Endometrial microvascular endothelial cells (primary cell): ENCODE measurements around the gene RNF152. TPM values are rescaled to one million over a fixed set of nuclear protein-coding genes. Genes with fewer than 3 reads are reported as not detected.

Experiments
- in situ Hi-C: cut with HindIII; loops from 2 replicates; pipeline ENCODE4 v1.10.0; 2017; ENCODE audit warnings: low sequenced_read_pairs, low pct_unique_long_range_greater_than_20kb; ENCODE audit errors: inconsistent ontology term
- total RNA-seq: library from RNA; depleted of rRNA; stranded (reverse); fragments of >200 nt; gene quantifications from one replicate; pipeline ENCODE4 v1.2.3, GENCODE V29; 2015; ENCODE audit errors: inconsistent ontology term

The RNF152 gene, protein sequence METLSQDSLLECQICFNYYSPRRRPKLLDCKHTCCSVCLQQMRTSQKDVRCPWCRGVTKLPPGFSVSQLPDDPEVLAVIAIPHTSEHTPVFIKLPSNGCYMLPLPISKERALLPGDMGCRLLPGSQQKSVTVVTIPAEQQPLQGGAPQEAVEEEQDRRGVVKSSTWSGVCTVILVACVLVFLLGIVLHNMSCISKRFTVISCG
- total RNA-seq = 17.1 TPM

DNA sequence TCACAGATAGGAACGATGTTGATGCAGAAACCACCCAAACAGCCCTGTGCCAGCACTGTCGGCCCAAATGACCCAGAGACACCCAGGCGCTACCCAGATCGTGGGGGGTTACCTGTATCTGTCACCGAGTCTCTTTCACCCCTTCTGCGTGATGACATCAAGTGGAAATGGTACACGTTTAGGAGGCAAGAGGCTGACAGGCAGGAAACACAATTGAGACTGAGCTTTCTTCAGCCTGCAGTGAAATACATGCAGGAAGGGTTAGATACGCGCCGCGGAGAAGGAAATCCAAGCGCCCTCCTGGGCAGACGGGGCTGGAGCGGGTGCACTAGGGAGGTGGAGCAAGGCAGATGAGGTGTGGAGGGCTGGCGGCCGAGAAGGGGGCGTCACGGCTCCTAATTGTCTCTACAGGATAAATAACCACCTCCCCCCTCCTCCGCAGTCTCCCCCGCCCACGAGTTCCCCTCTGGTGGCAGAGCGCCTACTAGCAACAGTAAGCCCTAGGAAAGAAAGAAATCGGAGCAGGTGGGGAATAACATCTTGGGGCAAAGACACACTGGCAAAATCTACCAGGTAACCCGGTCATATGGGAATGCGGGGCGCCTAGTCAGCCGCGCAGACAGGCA lies at the start of gene RNF152:
Gene RNF152, minus strand, starts transcription at position 325 of the 626 bp plus-strand sequence. CDS start 76,544 bp downstream, outside the sequence.
- in situ Hi-C loops = no loop called here

DNA sequence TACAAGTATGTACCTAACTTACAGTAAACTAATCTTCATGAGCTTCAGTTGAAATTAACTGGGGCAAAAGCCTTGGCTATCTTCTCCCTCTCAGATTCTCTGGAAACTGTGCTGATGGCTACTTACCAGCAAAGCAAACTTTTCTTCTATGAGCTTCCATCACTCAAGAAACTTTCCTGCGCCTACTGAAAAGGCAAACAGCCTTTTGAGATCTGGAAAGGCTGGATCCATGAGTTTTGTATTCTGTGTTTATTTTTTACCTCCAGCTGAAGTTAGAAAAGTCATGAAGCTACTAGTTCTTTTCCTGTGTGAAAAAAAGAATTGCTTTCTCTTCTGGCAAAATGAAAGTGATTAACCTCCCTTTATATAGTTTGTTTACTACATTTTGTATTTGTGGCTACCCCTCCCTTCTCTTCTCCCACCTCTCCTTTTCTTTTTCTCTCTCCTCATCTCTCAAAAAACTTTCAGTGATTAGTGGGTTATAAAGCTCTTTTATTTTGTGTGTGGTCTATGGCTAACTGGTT lies 49.2 kb upstream of the RNF152 start:
- in situ Hi-C loops = no loop called here

- in situ Hi-C loops = no loop called here
These were observed 46.4 kb upstream of the RNF152 start for GRCh38 chr18:61939046-61939674.

GRCh38 chr18:61935362-61935761 lies 42.6 kb upstream of the RNF152 start:
- in situ Hi-C loops = no loop called here

DNA sequence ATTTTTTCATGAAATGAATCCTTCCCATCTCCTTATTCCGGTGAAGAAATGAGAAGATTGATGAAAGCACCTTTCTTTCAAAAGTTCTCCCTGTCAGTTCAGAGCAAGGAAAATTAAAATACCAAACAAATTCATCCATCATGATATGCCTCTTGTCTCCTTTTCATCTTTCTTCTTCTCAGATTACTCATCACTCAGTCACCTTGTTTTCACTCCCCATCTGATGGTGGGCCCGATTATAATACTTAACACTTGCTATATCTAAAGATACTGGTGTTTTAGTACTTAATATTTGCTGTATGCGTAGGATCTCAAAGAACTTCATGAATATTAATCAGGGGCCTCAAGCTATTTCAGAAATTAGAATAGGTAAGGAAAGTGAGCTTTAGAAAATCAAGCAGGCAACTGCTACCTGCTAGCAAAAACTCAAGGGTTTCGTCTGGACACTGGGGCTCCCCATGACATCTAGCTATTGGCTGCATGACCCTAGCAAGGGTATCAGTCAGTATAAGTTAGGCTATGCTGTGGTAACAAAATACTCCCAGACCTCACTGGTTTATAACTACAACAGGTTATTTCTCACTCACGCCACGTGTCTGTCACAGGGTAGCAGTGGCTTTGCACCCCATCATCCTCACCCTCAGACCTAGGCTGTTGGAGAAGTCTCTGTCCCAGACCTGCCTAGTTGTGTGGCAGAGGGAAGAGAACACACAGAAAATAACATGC lies 39.0 kb upstream of the RNF152 start:
- in situ Hi-C loops = no loop called here

DNA sequence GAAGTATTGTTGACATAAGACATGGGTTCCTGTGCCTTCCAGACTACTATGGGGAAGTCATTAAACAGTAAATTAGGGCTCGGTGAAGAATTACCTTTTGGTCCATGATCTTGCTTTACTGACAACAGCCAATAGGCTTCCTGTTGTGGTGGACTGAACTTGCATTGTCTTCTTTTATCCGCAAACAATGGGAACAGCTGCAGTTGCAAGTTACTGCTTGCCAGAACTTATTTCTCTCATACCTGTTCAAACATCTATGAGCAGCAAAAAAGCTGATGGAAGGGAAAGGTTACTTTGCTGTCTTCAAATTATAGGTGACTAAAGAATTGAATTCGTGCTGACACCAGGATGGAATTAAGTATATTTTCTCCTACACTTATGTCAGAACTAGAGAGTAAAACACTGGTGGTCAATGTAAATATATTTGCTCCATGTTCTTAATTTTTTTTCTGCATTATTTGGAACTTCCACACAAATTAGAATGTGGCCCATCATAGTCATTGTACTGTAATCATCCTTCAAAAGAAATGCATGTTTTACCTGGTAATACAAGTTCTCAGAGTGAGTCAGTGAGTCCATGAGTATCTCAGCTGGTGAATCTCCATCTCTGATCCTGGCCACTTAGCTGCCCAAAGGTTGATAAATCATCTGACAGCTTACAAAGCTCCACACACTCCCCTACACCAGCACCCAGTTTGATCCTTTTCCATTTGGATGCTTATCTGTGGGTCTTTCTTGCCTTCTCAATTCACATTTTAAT lies 37.3 kb upstream of the RNF152 start:
- in situ Hi-C loops = no loop called here

DNA sequence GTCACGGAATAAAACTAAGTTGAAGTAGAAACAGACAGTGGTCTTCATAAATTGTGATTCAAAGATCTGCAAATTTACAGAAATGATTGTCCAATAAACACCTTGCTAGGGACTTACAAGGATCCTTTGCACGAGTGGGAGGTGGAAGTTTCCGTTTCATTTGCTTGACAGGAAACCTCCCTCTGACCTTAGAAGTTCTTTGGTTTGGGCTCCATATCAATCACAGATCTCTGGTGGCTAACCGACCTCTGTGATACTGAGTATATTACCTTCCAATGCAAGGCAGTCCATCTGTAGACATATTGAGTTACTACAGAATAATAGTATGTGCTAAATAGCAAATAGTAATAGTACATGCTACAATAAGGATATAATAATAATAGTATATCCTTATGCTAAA lies 33.7 kb upstream of the RNF152 start:
- in situ Hi-C loops = no loop called here

DNA sequence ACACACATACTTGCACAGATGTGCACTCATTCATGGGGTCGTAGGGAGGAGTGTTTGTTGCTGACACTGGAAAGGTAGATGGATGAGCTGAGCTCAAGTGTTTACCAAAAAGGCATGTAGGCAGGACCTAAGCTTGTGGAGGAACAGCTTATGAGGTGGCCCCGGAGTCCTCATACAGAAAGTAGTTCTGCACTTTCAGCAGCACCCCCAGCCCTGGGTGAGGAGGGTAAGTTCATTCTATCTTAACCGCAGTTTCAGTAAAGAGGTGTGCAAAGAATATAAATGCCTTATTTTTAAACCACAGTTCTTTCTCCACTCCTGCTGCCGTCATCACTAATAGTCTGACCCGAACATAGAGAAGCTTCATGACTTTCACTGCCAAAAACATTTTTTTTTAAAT lies 31.7 kb upstream of the RNF152 start:
- in situ Hi-C loops = no loop called here

DNA sequence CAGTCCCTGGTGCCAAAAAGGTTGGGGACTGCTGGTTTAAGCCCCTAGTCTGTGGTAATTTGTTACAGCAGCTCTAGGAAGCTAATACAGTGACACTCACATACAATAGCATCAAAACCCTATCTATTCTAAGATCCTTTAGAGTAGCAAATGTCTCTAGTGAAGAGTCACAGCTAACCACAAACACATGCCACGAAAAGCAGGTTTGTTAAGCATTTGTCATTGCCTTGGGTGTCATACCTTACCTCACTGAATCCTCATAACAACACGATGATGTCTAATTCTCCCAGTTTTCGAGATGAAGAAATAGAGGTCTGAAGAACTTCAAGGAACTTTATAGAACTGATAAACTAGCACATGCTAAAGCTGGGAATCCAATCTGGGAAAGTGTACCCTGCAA lies 29.6 kb upstream of the RNF152 start:
- in situ Hi-C loops = no loop called here

DNA sequence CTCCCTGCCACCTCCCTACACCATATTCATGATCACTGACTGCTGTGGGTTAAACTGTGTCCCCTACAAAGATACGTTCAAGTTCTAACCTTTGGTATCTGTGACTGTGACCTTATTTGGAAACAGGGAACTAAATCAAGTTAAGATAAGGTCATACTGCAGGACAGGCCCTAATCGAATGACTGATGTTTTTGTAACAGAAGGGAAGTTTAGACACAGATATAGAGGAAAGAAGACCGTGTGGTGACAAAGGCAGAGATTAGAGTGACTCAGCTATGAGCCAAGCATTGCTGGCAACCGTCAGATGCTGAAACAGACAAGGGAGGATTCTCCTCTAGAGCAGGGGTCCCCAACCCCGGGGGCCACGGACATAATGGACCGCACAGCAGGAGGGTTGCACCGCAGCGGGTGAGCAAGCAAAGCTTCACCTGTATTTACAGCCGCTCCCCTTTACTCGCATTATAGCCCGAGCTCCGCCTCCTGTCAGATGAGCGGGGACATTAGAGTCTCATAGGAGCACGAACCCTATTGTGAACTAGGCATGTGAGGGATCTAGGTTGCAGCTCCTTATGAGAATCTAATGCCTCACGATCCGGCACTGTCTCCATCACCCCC lies 28.9 kb upstream of the RNF152 start:
- in situ Hi-C loops = no loop called here

- in situ Hi-C loops = no loop called here
These were observed 25.0 kb upstream of the RNF152 start for GRCh38 chr18:61917818-61918217.

DNA sequence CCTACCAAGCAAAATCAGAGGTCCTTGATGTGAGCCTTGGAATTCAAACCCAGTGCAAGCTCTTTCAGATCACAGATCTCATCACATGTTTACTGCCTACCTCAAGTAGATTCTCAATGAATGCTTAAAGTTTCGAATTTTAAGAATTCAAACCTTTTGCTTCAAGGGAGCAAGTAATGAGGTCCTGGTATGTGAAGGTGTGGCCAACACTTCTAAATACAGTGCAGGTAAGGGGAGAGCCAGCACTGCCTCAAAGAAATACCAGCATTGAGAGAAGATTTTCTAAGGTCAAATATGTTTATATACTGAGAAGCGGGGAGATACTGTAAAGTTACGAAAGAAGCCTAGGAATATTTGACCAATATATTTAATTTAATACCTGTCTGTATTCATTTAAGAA lies 19.7 kb upstream of the RNF152 start:
- in situ Hi-C loops = no loop called here

- in situ Hi-C loops = no loop called here
These were observed 17.3 kb upstream of the RNF152 start for GRCh38 chr18:61910101-61910500.

- in situ Hi-C loops = no loop called here
These were observed 15.9 kb upstream of the RNF152 start for GRCh38 chr18:61908661-61909060.

- in situ Hi-C loops = no loop called here
These were observed 8.6 kb upstream of the RNF152 start for GRCh38 chr18:61901323-61901986.

DNA sequence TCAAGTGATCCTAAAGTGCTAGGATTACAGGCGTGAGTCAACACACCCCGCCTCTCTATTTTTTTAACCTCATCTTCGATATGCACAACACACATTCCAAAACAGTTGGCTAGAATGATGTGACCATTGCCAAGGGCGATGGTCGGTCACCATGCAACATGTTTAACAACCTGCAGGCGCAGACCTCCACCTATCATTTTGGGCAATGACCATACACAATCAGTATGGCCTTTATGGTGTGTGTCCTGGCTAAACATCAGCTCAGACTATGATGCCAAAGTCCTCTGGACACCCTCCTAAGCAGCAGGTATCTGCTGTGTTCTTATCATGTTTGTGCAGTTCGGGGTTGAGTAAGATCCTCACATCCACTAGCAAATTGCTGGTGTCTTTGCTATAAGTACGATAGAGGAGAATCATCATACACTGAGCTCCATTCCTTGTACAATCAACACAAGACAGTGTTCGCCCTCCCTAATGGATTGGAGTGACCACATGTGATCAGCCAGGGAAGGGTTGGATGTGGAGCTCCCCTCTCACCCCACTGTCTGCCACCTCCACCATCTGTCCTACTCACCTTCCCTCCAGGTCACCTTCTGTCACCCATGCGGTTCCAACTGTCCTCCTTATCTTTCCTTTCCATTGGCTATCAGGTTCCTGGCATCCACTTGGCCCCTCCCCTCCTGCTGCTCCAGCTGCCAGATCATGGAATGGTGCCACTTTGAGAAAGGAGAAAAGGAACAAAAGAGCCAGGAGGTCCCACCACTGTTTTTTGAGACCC lies 7.9 kb upstream of the RNF152 start:
- in situ Hi-C loops = no loop called here

- in situ Hi-C loops = no loop called here
These were observed 5.9 kb upstream of the RNF152 start for GRCh38 chr18:61898640-61899101.
